DMS79 treated with DMSO at 0.1 percent for 48 hours (cell line): Measurements from ENCODE around the gene ZNF433.

Experiments
- DNase-seq: peaks from one replicate; lab custom pipeline; 2025; lab: John Stamatoyannopoulos, UW

ZNF433 gene

GRCh38 chr19:11989112-11989456 is 46.4 kb downstream of the ZNF433 start:
- DNase-seq = no peak

- DNase-seq = peak; percentile 96
These were observed 47.8 kb downstream of the ZNF433 start for GRCh38 chr19:11987405-11988281.

GRCh38 chr19:11986754-11987153 is 48.7 kb downstream of the ZNF433 start:
- DNase-seq = no peak

- DNase-seq = no peak
These were observed 50.5 kb downstream of the ZNF433 start for GRCh38 chr19:11984986-11985385.

GRCh38 chr19:11982526-11982925 is 53.0 kb downstream of the ZNF433 start:
- DNase-seq = no peak

GRCh38 chr19:11979527-11979926 is 56.0 kb downstream of the ZNF433 start:
- DNase-seq = no peak

GRCh38 chr19:11978492-11979100 is 56.9 kb downstream of the ZNF433 start:
- DNase-seq = no peak

GRCh38 chr19:11973019-11973810 is 62.3 kb downstream of the ZNF433 start:
- DNase-seq = no peak

- DNase-seq = no peak
These were observed 64.4 kb downstream of the ZNF433 start for GRCh38 chr19:11971041-11971440.

- DNase-seq = no peak
These were observed 65.3 kb downstream of the ZNF433 start for GRCh38 chr19:11970174-11970573.

GRCh38 chr19:11964858-11965645 is 70.4 kb downstream of the ZNF433 start, which contains the start of gene ZNF763:
Gene ZNF763 (plus strand): TSS chr19:11965040. CDS start chr19:11965209, 169 bp downstream.
- DNase-seq = peak; percentile 92
